KG1 (cell line): Measurements from ENCODE around the gene BAIAP3.

Experiments
- DNase-seq: peaks from one replicate; lab custom pipeline; 2025; lab: John Stamatoyannopoulos, UW

The BAIAP3 gene

GRCh38 chr16:1300664-1301476 lies 32.6 kb upstream of the BAIAP3 start:
- DNase-seq, result no peak

- DNase-seq, result no peak
These were observed 31.9 kb upstream of the BAIAP3 start for GRCh38 chr16:1301562-1301961.

DNA sequence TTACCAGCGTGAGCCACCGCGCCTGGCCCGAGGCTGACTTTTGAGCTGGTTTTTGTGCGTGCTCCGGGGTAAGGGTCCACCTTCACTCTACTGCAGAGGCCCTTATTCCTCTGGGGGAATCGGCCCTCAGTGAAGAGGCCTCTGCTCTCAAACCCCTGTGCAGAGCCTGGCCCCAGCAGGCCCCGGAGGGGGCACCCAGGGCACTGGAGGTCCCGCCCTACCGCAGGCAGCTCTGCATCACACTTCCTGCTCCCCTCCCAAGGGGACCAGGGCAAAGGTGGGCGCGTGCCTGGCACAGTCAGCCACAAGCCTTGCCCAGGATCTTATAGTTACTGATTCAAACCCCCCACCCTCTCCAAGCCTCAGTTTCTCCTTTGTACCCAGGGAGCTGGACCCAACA lies 27.6 kb upstream of the BAIAP3 start:
- no peak for DNase-seq

GRCh38 chr16:1306334-1306733 lies 27.1 kb upstream of the BAIAP3 start:
- no peak for DNase-seq

DNA sequence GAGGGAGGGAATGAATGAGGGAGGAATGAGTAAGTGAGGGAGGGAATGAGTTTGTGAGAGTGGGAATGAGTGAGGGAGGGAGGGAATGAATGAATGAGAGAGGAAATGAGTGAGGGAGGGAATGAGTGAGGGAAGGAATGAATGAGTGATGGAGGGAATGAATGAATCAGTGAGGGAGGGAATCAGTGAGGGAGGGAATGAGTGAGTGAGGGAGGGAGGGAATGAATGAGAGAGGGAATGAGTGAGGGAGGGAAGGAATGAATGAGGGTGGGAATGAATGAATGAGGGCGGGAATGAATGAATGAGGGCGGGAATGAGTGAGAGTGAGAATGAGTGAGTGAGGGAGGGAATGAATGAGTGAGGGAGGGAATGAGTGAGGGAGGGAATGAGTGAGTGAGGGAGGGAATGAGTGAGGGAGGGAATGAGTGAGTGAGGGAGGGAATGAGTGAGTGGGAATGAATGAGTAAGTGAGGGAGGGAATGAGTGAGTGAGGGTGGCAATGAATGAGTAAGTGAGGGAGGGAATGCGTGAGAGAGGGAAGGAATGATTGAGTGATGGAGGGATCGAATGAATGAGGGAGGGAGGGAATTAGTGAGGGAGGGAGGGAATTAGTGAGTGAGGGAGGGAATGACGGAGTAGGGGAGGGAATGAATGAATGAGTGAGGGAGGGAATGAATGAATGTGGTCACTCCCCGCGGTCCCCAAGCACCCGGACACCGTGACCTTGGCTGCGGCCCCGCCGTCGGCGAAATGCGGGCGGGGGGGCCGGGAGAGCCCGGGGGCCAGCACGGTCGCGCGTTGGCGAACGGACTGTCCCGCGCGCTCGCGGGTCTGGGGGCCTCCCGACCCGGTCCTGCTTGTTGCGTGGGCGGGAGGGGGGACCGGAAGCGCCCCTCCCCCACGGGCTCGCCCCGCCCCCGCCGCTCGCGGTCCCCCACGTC lies 25.1 kb upstream of the BAIAP3 start:
- DNase-seq, result no peak

- DNase-seq, result peak; percentile 96
These were observed 24.2 kb upstream of the BAIAP3 start, which contains the start of gene UBE2I for GRCh38 chr16:1308977-1309885. UBE2I (plus strand) TSS chr16:1309636; CDS start chr16:1314031, 4,395 bp downstream.

DNA sequence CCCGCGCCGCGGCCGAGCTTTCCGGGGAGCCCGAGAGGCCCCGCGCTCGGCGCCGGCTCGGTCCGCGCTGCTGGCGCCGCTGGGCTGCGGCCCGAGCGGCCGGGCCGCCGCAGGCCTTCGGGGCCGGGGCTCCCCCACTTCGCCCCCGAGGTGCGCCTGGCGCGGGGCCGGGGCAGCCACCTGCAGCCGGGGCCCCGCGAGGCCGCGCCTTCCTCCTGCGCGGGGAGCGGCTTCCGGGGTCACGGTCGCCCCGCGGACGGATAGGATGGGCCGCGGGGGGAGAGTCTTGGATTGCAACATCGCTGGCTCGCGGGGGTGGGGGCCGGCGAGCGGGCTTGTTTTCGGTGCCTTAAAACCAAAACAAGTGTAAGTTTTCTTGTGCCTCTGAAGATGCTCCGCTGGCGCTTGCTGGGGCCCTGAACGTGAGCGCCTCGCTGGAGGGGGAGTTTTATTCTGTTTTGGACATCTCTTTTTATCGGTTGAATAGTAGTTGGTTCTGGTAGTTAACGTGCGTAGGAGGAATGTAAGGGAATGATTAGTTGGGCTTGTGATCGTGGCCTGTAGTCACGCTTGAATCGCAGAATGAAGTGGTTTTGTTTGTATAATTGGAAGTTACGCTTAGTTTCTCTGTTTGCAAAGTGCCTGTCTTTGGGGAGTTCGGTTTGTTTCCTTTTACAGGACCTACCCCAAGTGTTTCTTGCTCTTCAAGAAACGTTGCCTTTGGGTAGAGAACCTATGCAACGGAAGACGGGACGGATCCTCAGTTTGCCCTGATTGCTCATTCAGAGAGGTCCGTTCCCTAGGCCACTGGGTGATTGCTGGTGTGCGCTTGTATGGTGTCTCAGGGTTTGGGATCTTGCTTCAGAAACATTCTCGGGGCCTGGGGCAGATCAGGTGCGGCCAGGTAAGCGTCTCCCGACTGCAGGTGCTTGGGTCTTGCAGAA lies 23.3 kb upstream of the BAIAP3 start:
- DNase-seq, result no peak

DNA sequence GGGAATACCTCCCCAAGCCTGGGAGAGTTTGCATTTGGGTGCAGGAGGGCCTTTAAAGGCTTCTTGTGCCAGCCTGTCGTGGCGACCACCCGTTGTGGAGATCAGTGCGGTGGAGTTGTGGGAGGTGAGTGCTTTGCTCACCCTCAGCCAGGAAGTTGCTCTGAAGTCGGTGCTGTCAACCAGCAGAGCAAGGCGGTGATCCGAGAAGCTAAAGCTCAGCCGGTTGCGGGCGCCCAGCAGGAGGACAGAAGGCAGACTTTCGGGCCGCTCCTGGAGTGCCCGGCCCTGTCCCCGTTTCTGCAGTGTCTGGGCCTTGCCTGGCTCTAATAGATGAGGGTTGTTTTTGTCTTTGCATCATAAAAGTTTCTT lies 22.6 kb upstream of the BAIAP3 start:
- DNase-seq, result no peak

GRCh38 chr16:1311212-1311737 lies 22.2 kb upstream of the BAIAP3 start:
- DNase-seq, result no peak

DNA sequence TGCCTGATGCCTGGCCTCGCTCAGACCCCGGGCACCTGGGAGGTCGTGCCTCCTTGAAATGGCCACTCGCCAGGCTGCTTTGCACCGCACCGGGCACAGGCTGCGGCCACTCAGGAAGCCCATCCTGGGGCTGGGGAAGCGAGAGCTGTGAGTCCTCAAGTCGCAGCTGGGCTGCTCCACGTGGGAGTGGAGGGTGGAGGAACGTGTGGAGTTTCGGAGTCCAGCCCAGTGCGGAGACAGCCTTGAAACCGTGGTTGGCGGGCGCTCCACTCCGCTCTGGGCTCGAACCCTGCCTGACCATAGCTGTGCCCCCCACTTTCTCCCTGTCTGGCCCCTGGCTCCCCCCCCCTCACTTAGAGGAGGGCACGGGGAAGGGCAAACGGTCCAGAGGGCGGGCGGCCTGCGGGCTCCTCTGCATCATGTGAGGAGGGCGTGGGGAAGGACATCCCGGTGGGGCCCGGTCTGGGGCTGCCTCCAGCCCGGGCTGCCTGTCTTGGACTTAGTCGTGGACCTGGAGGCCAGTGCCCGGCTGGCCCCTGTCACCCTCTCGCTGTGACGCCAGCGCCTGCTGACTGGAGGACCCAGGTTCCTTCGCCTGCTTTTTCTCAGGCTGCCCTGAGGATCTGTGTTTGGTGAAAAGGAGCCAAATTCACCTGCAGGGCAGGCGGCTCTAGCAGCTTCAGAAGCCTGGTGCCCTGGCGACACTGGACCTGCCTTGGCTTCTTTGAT lies 21.5 kb upstream of the BAIAP3 start:
- no peak for DNase-seq

DNA sequence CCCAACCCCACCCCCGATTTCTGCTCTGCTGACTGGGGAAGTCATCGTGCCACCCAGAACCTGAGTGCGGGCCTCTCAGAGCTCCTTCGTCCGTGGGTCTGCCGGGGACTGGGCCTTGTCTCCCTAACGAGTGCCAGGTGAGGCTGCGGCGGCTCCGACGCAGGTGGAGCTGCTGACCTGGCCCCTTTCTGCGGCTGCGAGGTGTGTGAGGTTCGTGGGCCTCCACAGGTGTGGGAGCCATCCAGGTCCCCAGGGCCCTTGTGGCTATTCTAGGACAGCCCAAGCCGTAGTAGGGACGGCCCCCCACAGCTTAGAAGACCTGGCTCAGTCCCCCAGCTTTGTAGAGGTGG lies 21.0 kb upstream of the BAIAP3 start:
- no peak for DNase-seq

- no peak for DNase-seq
These were observed 20.5 kb upstream of the BAIAP3 start for GRCh38 chr16:1312903-1313302.

DNA sequence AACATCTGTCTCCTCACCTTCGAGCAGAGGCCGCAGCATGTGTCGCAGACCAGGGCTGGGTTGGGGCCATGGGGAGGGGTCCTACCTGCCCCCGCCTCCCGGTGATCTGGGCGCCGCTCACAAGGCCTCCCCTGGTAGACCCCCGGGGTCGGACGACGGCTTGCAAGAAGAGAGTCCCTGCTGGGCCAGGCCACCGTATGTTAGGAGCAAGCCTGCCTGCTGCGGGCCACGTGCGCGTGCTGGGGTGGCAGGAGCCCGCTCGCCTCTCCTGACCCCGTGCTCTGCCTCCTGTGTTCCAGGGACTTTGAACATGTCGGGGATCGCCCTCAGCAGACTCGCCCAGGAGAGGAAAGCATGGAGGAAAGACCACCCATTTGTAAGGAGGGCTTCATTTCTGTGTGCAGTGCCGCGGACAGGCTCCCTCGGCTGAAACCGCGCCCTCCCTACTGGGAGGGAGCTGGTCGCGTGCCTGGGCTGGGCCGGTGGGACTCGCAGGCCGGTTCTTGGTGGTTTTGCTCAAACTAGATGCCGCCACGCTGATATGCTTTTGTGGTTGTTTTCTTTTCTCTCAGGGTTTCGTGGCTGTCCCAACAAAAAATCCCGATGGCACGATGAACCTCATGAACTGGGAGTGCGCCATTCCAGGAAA lies 19.6 kb upstream of the BAIAP3 start:
- DNase-seq, result no peak

DNA sequence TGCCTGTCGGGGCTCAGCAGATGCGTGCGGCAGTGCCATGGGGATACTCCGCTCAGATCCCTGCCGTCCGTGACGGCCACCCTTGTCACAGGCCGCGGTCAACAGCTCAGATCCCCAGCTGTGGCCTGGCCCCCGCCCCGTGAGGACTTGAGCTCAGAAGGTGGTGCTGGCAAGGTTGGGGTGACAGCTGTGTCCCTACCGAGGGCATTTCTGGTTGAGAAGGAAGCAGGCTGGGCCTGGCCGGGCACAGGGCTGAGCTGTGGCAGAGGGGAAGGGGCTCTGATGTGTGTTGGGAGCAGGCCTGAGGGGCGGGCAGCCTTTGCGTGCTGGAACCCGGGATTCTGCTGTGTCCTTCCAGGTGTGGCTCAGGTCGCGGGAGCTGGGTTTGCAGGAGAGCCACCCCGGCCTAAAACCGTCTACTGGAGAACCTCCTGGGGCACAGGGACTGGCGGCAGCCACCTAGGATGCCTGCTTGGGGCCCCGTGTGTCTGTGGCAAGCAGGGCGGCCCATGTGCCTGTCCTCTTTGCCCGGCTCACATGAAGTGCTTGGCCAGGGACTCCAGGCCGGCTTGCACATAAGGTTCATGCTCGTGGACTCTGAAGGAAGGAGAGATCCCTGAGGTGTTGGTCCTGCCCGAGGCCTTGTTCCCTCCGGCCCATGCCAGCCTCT lies 18.9 kb upstream of the BAIAP3 start:
- no peak for DNase-seq

- no peak for DNase-seq
These were observed 18.1 kb upstream of the BAIAP3 start for GRCh38 chr16:1315081-1316032.

DNA sequence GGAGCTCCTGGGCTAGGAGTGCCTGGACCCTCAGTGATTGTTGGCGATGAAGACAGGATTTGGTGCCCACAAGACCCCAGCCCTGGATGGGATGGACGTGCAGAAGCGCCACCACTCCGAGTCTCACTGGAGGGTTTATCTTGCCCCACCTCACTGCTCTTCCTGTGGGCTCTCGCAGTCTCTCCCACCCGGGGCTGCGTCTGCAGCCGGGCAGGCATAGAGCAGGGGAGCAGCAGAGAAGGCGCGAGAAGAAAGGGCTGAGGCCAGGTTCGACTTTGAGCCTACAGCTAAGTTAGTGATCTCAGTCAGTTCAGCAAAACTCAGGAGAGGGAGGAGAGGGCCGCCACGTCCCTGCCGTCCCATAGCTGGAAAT lies 17.4 kb upstream of the BAIAP3 start:
- no peak for DNase-seq

GRCh38 chr16:1317479-1318267 lies 15.8 kb upstream of the BAIAP3 start:
- DNase-seq, result no peak
